AG20443 (cell line): Measurements from ENCODE around the gene PAMR1.
A peak's percentile ranks its signal among the peaks of the same experiment; 100 is the strongest.
"Not testable (repeated sequence)": the region's sequence is repeated elsewhere in the genome, so short reads cannot be mapped to it uniquely, and the experiment has no call there.

Experiments used
- DNase-seq: peaks from one replicate; pipeline ENCODE4 v3.0.0; 2012; ENCODE audit warnings: low spot score, mixed read lengths

Gene PAMR1

DNA sequence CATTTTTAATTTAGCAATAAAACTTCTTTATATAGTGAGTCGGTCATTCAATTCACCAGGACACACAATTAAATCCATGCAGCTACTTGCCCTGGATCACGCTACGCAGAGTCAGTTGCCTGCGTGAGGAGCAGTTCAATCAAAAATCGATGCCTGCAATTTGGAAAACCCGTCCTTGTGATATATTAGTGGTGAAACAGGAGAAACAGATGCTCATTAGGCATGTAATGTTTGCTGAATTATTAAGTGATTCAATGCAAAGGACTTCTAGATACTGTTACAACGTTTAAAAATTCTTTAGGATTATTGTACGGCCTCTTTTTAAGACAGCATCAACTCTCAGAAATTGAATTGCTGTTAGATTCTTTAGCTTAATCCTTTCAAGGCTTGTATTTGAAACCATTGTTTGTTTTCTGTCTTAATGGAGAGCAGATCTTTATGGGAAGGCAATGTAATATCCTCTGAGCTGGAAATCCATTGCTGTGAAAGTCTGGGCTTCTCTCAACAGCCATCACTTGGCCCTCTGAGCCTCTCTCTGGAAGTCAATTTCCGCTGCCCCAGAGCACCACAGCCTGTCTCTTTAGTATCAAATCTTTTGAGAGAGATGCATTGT is 20.1 kb upstream of the PAMR1 start:
- DNase-seq = no peak

DNA sequence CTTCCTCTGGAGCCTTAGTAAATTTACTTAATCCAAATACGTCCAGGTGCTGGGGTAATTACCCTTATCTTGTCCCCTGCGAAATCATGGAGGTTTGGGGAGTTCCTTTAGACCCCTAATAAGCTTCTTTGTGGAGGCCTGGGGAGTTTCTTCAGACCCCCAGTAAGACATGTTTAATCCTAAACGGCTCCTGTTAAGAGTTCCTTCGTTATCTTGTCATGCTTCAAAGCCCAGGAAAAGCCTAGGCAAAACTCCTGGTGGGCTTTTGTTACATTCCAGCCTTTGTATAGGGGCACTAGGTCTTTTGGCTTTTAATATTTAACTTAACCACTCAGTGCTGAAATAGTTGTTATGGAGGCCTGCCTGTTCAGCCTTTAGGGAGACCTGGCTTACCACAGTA is 18.1 kb upstream of the PAMR1 start:
- DNase-seq = no peak

DNA sequence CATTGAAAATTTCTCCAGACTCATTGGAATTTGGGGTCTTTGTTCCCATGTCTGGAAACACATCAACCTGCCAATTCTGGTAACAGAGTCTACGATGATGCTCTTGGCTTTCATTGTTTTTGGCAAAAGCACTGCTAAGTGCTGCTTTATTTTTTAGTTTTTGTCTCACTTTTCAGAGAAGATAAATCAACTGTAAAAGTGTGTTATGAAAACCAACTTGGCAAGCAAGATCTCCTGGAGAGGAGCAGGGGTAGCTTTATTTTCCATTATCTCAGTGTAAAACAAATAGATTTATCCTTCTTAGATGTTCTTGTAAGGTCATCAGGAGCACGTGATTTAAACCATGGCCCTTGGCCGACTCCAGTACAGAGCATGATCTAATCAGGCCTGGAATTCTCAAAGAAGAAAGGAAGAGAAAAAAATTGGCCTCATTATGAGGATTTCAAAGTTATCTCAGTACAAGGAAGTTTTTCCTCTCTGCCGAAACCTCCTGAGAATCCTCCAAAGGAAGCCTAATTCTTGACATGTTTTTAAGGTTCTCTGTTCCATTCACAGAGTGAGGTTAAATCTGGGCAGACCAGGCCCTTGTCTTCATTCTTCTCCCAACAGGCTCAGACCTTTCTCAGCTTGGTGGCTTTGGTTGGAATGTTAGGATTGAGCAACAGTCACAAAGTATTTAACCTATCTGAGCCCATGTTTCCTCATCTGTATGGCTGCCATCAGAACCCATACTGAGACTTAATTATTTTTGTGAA is 16.4 kb upstream of the PAMR1 start:
- DNase-seq = peak; percentile 65

- no peak for DNase-seq
These were observed 15.1 kb upstream of the PAMR1 start for GRCh38 chr11:35540526-35540925.

DNA sequence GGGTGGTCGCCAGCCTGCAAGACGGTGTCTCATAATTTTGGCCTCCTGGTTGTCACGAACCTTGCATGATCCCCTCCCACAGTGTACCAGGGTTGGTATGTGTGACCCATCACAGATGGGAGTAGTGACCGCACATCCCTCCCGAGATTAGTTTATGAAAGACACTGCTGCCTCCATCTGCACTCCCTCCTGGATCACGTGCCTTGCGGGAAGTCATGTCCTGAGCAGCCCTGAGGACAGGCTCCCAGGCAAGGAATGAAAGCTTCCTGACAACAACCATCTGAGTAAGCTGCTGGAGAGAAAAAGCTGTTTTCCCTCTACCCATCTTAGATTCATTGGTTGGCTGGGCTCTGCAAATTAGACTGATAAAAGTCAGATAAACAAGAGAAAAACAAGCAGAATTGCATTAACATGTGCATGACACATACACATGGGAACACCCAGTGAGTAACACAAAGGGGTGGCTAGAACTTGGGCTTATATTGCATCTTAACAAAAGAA is 14.4 kb upstream of the PAMR1 start:
- peak; percentile 79 for DNase-seq

GRCh38 chr11:35539256-35539655 is 13.8 kb upstream of the PAMR1 start:
- no peak for DNase-seq

GRCh38 chr11:35536470-35536869 is 11.1 kb upstream of the PAMR1 start:
- no peak for DNase-seq

DNA sequence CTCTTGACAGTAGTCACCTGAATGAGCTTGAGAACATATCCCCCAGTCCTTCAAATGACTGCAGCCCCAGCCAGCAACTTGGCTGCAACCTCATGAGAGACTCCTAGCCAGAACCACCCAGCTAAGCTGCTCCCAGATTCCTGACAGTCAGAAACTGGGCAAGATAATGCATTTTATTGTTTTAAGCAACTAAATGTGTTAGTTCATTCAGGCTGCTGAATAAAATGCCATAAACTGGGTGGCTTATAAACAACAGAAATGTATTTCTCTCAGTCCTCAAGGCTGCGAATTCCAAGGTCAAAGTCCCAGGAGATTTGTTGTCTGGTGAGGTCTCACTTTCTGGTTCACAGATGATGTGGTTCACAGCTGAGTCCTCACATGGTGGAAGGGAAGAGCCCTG is 5.8 kb upstream of the PAMR1 start:
- no peak for DNase-seq

- peak; percentile 80 for DNase-seq
These were observed 4.6 kb upstream of the PAMR1 start for GRCh38 chr11:35529971-35530495.

- no peak for DNase-seq
These were observed 965 bp upstream of the PAMR1 start for GRCh38 chr11:35526370-35526792.

GRCh38 chr11:35524780-35525179 is 636 bp downstream of the PAMR1 start:
- no peak for DNase-seq

DNA sequence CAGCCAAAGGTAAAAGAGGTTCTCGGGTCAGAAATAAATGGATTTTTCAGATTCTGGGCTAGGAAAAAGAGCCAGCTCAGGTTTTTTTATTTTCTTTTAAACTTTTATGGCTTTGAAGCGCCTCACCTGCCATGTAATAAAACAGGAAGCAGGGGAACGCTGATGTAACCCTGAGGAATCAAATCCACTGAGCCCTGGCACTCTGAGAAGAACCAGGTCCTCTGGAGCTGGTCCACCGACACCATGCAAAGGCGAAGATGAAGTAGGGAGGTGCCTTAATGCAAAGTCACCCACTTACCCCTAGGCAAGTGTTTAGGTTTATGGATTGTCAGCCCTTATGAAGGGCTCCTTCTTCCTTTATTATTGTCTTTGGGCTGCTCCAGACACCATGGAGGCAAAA is 1.6 kb downstream of the PAMR1 start:
- no peak for DNase-seq

GRCh38 chr11:35523331-35523768 is 2.1 kb downstream of the PAMR1 start:
- peak; percentile 62 for DNase-seq

GRCh38 chr11:35522091-35522490 is 3.3 kb downstream of the PAMR1 start:
- DNase-seq = not testable (repeated sequence)

DNA sequence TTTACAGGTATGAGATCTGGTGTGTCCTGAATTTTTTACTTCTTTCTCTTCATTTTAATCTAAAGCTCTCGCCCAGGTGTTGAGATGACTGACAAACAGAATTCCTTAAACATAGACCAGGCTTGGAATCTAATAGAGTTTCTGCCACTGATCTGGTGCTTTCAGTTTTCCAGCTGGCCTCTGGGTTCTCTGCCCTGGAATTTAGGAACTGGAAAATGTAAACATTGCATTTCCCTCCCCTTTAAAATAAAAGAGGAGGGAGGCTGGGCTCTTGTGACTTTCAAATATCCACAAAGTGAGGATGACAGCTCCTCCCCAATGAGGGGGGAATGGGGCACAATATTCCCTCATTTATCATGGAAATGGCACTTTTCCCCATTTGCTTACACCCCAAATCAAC is 5.0 kb downstream of the PAMR1 start:
- no peak for DNase-seq

DNA sequence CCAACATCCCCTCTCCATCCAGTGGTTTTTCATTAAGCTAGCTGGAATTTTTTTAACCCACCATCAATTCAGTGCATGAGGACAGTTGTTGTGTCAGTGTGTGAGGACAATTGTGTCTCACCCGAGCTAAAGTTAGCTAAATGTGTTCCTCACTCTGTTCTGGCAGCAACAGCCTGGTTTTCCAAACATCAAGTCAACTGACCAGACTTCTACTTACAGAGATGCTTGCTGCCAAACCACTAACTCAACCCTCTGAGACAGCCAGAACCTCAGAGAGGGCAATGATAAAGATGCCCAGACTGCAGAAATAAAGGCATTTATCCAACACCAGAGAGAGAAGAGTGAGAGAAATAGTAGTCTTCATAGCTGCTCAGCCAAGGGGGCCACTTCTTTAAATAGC is 6.7 kb downstream of the PAMR1 start:
- DNase-seq = peak; percentile 33

GRCh38 chr11:35517481-35517880 is 7.9 kb downstream of the PAMR1 start:
- no peak for DNase-seq

- no peak for DNase-seq
These were observed 9.0 kb downstream of the PAMR1 start for GRCh38 chr11:35516403-35516802.

GRCh38 chr11:35515224-35515623 is 10.2 kb downstream of the PAMR1 start:
- peak; percentile 74 for DNase-seq

GRCh38 chr11:35514481-35514880 is 10.9 kb downstream of the PAMR1 start:
- DNase-seq = no peak

DNA sequence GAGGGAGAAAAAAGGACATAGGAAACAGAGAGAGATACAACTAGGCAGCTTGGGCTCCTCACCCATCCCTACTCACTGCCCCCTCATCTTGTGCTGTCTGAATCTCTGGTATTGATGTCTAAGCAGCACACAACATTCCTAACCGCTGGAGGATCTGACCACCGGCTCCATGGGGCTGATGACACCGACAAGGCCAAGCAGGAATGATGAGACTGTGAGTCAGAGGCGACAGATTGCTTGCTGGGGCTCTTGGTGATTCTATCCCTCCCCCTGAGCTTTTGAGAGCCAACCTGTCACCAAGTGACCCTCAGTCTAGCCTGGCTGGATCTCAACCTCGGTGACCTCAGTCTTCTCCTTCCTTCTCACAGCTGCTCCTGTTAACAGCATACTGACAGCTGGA is 13.8 kb downstream of the PAMR1 start:
- DNase-seq = peak; percentile 92

DNA sequence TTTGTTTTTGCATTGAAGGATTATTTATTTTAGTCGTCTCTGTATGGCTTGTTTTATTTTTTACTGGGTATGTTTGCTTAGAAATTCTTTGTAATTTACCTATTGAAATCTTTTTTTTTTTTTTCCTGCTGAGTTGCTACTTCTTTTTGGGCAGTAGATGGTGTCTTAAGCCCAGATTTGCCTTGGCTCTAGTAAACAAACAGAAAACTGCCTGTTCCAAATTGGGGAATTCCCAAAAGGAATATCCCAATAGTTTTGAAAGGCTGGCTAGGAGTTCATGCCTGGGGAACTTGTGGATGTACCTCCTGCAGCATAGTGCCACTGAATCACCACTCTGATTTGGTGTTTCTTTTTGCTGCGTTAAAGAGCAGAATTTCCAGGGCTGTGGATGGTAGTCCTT is 17.7 kb downstream of the PAMR1 start:
- no peak for DNase-seq

GRCh38 chr11:35501776-35502175 is 23.6 kb downstream of the PAMR1 start:
- no peak for DNase-seq
